Astrocyte of the spinal cord (primary cell): ENCODE measurements around the gene VIPR2.

Source experiments
- DNase-seq: peaks from one replicate; pipeline ENCODE4 v3.0.0; 2011; ENCODE audit warnings: low read depth, low spot score
- H3K4me3 ChIP-seq: 2 replicates; pipeline ENCODE4 v1.5.1; 2011; ENCODE audit warnings: low read depth, mild to moderate bottlenecking, low read length, moderate library complexity
- in situ Hi-C: cut with HindIII; loops from 2 replicates; pipeline ENCODE4 v1.10.0; 2017; ENCODE audit warnings: low sequenced_read_pairs
- TF ChIP-seq, protein P1 (sequence below): IDR thresholded peaks from 2 replicates; pipeline ENCODE4 v1.5.1; 2012; ENCODE audit warnings: low read depth, mild to moderate bottlenecking, low read length, inconsistent platforms

The VIPR2 gene

DNA sequence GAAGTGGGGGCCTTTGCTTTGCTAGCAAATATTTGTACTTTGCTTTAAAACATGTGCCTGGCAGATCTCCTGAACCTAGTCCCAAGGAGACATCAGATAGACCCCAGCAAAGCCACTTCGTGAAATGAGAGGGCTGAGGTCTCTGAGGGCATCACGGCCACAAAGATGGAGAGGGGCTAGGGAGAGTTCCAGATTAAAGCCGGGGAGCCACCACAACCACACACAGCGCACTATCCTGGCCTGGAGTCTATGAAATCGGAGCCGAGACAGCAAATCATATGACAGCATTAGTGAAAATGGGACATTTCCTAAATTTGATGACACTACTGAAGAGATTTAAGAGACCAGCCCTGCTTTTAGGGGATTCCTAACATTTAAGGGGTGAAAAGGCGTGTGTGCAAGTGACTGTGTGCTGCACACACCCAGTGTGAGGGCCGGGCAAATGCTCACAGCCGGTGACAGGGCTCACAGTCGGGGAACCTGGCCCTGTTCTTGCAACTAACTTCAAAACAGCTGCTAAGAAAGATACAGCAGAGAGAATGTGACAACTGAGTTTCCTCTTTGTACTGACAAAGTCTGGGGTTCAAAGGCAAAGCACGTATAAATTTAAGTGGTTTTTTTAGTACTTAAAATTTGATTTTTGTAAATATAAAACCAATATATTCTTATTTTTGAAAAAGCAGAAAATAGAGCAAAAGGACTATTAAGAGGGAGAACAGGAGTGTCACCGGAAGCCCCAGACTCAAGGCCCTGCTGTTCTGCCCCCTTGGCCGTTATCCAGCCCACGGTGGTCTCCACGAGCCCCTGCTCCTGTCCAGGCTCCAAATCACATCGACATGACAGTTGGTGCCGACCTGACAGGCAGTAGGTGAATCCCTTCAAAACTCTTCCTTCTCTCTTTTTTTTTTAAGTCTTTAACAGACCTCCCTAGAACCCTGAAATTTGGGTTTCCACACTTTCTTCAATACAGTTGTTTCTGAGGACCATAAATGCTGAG lies 49.5 kb downstream of the VIPR2 start:
- no peak overlapping the region for H3K4me3 ChIP-seq
- DNase-seq: no peak
- in situ Hi-C loops: no loop called here
- TF ChIP-seq, protein P1, sequence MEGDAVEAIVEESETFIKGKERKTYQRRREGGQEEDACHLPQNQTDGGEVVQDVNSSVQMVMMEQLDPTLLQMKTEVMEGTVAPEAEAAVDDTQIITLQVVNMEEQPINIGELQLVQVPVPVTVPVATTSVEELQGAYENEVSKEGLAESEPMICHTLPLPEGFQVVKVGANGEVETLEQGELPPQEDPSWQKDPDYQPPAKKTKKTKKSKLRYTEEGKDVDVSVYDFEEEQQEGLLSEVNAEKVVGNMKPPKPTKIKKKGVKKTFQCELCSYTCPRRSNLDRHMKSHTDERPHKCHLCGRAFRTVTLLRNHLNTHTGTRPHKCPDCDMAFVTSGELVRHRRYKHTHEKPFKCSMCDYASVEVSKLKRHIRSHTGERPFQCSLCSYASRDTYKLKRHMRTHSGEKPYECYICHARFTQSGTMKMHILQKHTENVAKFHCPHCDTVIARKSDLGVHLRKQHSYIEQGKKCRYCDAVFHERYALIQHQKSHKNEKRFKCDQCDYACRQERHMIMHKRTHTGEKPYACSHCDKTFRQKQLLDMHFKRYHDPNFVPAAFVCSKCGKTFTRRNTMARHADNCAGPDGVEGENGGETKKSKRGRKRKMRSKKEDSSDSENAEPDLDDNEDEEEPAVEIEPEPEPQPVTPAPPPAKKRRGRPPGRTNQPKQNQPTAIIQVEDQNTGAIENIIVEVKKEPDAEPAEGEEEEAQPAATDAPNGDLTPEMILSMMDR: no peak

DNA sequence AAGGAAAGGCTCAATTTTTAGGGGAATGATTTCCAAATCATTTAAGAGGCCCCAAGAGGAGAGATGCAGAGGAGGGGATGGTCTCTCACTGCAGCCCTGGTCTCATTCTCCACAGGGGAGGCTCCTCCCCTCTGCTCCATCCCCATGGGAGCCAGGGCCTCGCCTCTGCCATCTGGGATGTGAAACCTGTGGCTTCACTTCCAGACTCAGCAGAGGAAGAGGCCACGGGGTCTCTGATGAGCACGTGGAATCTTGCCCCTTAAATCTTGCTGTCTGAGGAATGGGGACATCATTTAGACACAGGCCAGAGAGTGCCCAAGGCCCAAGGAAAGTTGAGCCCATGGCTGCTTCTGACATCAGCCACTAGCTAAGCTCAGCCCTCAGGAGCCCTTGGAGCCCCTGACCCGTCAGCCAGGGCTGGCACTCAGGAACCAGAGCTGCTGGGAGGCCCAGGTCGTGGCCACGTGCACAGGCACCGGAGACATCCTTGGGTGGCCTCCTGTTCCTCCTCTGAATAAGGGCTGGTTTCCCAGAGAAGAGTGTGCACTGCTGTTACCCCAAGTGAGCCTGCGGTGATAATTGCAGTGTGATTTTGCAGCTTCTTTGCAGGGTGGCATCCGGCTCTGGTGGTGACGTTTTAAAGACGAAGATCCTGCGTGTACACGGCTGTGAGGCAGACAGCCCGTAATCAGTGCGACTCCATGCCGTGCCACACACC lies 50.5 kb downstream of the VIPR2 start:
- in situ Hi-C loops: no loop called here
- no peak overlapping the region for H3K4me3 ChIP-seq
- TF ChIP-seq, protein P1: no peak
- no peak for DNase-seq

DNA sequence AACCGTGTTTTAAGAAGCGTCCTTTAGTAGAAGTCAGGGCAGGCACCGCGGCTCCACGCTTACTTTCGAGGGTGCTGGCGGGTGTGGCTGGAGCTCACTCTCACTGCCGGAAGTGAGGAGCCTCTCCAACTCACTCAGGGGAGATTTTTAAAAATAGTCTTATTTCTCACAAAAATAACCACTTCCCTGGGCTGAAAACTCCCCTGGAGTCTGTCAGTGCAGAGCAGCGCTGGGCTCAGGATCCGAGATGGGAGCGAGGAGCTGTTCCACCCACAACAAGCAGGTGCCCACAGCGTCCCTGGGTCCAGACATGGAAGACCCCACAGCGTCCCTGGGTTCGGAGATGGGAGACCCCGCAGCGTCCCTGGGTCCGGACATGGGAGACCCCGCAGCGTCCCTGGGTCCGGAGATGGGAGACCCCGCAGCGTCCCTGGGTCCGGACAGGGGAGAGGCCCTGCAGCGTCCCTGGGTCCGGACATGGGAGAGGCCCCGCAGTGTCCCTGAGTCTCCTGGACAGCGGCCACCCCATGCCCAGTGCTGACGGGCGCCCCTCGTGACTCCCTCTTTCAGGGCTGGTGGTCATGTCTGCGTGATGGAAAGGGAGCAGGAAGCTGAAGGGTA lies 51.2 kb downstream of the VIPR2 start:
- H3K4me3 ChIP-seq: no peak overlapping the region
- in situ Hi-C loops: no loop called here
- DNase-seq: no peak
- TF ChIP-seq, protein P1: no peak

DNA sequence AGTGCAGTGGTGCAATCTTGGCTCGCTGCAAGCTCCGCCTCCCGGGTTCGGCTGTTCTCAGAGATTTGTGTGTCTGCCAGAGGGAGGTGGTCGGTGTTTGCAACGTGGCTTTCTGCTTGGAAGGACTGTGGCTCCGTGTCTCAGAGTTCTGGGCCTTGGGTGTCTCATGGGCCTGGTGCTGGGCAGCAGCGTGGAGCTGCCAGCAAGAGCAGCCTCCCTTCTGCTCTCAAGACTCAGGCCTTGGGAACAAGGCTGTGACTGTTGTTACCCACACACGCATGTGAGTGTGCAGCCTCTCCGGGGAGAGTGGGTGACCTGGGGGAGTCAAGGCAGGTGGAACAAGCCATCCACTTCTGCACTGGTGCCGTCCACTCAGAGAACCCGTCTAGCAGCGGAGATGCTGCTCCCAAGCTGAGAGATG lies 52.0 kb downstream of the VIPR2 start:
- H3K4me3 ChIP-seq: no peak overlapping the region
- in situ Hi-C loops: no loop called here
- DNase-seq: no peak
- TF ChIP-seq, protein P1: no peak

DNA sequence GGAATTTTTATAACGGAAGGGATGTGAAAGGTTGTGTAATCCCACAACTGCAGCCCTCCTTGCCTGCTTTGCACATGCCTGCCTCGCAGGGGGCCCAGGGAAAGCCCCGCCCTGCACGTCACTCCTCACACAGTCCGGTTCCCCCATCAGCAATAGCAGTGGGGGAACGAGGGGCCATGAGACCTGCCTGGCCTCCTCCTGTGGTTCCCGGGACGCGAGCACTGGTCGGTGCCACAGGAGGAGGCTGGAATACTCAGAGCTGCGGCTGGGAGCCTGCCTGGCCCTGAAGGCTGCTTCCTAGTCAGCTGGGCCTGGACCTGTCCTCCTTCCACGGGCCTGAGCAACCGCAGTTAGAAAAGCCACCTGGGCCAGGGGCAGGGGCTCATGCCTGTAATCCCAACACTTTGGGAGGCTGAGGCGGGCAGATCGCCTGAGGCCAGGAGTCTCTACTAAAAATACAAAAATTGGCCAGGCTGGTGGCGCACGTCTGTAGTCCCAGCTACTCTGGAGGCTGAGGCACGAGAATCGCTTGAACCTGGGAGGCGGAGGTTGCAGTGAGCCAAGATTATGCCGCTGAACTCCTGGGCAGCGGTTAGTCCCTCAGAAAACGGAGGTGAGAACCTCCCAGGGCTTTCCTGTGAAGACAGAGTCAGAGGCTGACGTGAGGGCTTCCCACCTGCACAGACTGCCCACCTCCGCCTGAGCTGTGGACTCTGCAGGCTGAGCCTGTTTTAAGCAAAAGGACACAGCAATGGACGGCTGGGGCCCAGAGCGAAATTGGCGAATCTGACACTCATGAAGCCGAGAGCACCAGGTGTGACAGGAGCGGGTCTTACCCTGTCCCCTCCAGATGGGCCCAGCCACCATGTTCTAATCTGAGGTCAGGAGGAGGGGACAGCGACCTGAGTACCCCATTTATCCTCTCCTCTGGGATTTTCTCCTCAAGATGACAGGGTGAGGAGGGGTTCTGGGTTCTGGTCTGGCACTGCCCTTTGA lies 52.9 kb downstream of the VIPR2 start:
- TF ChIP-seq, protein P1: no peak

DNA sequence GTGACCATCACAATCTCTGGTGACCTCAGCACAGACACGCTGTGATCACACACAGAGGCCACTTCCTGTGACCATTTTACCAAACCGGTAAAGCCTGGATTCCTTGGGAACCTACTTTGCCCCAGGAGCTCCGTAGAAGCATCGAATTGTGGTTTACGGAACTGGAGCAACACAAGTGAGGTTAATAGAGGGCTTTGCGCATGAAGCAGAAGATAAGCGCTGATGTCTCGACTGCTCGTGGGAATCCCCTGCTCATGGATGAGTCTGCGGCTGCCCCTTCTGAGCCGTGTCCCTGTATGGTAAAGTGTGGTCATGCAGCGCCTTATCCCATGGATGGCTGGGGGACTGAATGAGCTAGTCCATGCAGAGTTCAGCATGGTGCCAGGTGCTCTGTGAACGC lies 53.6 kb downstream of the VIPR2 start:
- no peak for DNase-seq
- no peak overlapping the region for H3K4me3 ChIP-seq
- TF ChIP-seq, protein P1: no peak
- in situ Hi-C loops: no loop called here

More for the DNA sequence above, 52.9 kb downstream of the VIPR2 start:
- DNase-seq: no peak
- in situ Hi-C loops: no loop called here
- no peak overlapping the region for H3K4me3 ChIP-seq
